ENCODE measurements around the gene NLGN2. TPM values are rescaled to one million over a fixed set of nuclear protein-coding genes. Genes with fewer than 3 reads are reported as not detected.
A peak's percentile ranks its signal among the peaks of the same experiment; 100 is the strongest.

NLGN2 gene
- total and polyA plus RNA-seq, 2 donors (not counting 1 experiment from before 2014, with no cell fraction given), result 0.52 to 3.4 TPM

GRCh38 chr17:7380321-7380720, 27.3 kb upstream of the NLGN2 start:
- H3K4me3 ChIP-seq (ENCODE audit: control extremely low read depth in 1 of 5, extremely low read depth in 1 of 5, insufficient read depth in 1 of 5, low read depth in 2 of 5, low read length in 4 of 5), result no peak overlapping the region
- peaks cover 2 to 19% (median 2%) of the 10 kb centered on the region in 3 donors for H3K9me3 ChIP-seq (ENCODE audit: control extremely low read depth in 1 of 3, control insufficient read depth in 2 of 3, insufficient read depth in 1 of 3, low read length in 2 of 3)
- Mint-ChIP-seq H3K4me3 (no peak overlapping the region), H3K27ac (no peak overlapping the region), H3K27me3 (peaks cover 41% of the 10 kb centered on the region), H3K9me3 (ENCODE audit: insufficient read depth) (no peaks in the 10 kb centered on the region), H3K4me1 (peaks cover 13% of the 10 kb centered on the region)
- no peak overlapping the region for H3K27ac ChIP-seq (ENCODE audit: low read length in 2 of 2)
- H3K9ac ChIP-seq (ENCODE audit: low read length), result no peak overlapping the region
- DNase-seq (no peak), ATAC-seq (ENCODE audit: low read depth) (no peak)
- no peaks in the 10 kb centered on the region for H3K79me2 ChIP-seq (ENCODE audit: control insufficient read depth, insufficient read depth, low read length)
- no peaks in the 10 kb centered on the region for H3K36me3 ChIP-seq (replicated peaks in 1 of 2; ENCODE audit: control extremely low read depth in 1 of 2, control insufficient read depth in 1 of 2, extremely low read depth in 1 of 2, insufficient read depth in 2 of 2, low read length in 1 of 2)
- POLR2A ChIA-PET, result interaction anchor here (0.9 to 1.1 kb wide), 2 partner anchors 24 to 30 kb away, joined by 3 to 4 read pairs; partner anchors contain the start of gene TMEM256
- H3K4me1 ChIP-seq (ENCODE audit: control insufficient read depth in 2 of 2, insufficient read depth in 2 of 2, low read length in 2 of 2), result peaks cover 19% of the 10 kb centered on the region in 2 donors
- H3K4me2 ChIP-seq (replicated peaks; ENCODE audit: low read depth, low read length, poor library complexity, severe bottlenecking), result no peak overlapping the region
- no peak for TF ChIP-seq EZH2 (IDR thresholded peaks at IDR 0.05; ENCODE audit: borderline replicate concordance, insufficient read depth, low read depth, low read length, poor library complexity, severe bottlenecking)
- no peak for TF ChIP-seq CTCF (IDR thresholded peaks at IDR 0.05)
- no peaks in the 10 kb centered on the region for H4K20me1 ChIP-seq (ENCODE audit: control insufficient read depth, insufficient read depth, low read length, poor library complexity, severe bottlenecking)
- 72% methylated on average over 7 of the region's 7 CpGs for whole genome bisulfite sequencing (ENCODE audit: insufficient coverage)
- no peak overlapping the region for H2AFZ ChIP-seq (ENCODE audit: insufficient read depth, low read depth, low read length, poor library complexity, severe bottlenecking)
- H3K27me3 ChIP-seq (replicated peaks in 1 of 4; ENCODE audit: control extremely low read depth in 1 of 4, control insufficient read depth in 3 of 4, insufficient read depth in 4 of 4, low read length in 3 of 4), result peaks cover 0 to 43% (median 14%) of the 10 kb centered on the region in 4 experiments
- intact Hi-C loops (cut with micrococcal nuclease), result no loop called here
- CTCF ChIA-PET, result no interaction called here

DNA sequence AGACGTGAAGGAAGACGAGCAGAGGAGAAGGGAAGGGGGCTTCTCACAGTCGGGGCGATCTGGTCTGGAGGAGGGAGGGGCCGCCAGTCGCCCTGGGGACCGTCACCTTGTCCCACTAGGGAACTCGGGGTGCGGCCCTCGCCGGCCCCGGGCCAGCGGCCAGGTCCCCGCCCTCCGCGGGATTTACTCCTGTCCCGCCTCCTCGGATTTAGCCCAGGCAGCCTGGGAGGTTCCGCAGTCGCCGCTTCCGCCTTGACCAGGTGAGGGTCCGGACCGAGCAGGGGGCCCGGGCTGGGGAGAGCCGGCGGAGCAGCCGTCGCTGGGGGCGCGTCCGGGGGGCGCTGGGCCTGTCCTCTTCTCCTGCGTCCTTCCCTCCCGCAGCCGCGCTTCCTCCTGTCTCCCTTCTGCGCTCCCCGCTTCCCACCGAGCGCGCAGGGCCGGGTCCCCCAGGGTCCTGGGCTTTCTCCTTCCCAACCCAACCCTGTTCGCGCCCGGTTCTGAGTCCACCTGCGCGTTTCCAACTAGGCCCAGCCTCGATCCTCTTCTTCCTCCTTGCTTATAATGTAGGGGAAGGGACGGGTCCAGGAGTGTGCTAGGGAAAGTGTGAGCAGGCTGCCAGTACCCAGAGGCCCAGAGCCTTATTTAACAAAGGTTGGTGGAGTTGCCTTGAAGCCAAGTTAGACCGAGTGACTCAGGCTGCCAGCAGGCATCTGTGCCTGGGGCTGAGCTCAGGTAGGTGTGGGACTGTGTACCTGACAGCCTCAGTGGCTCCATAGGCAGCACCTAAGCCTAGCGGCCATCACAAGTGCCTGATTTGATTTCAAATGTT, 26.6 kb upstream of the NLGN2 start, which contains the start of gene TNK1:
TSS of gene TNK1 (plus strand) at position 235 of the 829 bp plus-strand sequence. CDS start 1,838 bp downstream, outside the sequence.
- no peaks in the 10 kb centered on the region for H3K36me3 ChIP-seq (replicated peaks in 1 of 2; ENCODE audit: control extremely low read depth in 1 of 2, control insufficient read depth in 1 of 2, extremely low read depth in 1 of 2, insufficient read depth in 2 of 2, low read length in 1 of 2)
- POLR2A ChIA-PET, result interaction anchor here (0.9 to 1.1 kb wide), 2 partner anchors 23 to 31 kb away, joined by 3 to 4 read pairs; partner anchors contain the start of gene TMEM256
- H3K27ac Mint-ChIP-seq, result no peak within 1 kb of the TSS
- H2AFZ ChIP-seq (ENCODE audit: insufficient read depth, low read depth, low read length, poor library complexity, severe bottlenecking), result no peak within 1 kb of the TSS
- H3K9ac ChIP-seq (ENCODE audit: low read length), result no peak within 1 kb of the TSS
- H3K4me2 ChIP-seq (replicated peaks; ENCODE audit: low read depth, low read length, poor library complexity, severe bottlenecking), result peak within 1 kb of the TSS; percentile 14
- no peak within 1 kb of the TSS for H3K4me3 ChIP-seq (ENCODE audit: control extremely low read depth in 1 of 5, extremely low read depth in 1 of 5, insufficient read depth in 1 of 5, low read depth in 2 of 5, low read length in 4 of 5)
- TF ChIP-seq CTCF (IDR thresholded peaks at IDR 0.05) (no peak), EZH2 (IDR thresholded peaks at IDR 0.05; ENCODE audit: borderline replicate concordance, insufficient read depth, low read depth, low read length, poor library complexity, severe bottlenecking) (peak; percentile 34)
- ATAC-seq (ENCODE audit: low read depth) (no peak), DNase-seq (peak; percentile 30)
- peaks cover 19% of the 10 kb centered on the region in 2 donors for H3K4me1 ChIP-seq (ENCODE audit: control insufficient read depth in 2 of 2, insufficient read depth in 2 of 2, low read length in 2 of 2)
- no peaks in the 10 kb centered on the region for H3K79me2 ChIP-seq (ENCODE audit: control insufficient read depth, insufficient read depth, low read length)
- H3K27me3 Mint-ChIP-seq, result peaks cover 41% of the 10 kb centered on the region
- WGBS (ENCODE audit: insufficient coverage), result 9% methylated on average over 50 of the region's 52 CpGs
- peaks cover 2 to 19% (median 2%) of the 10 kb centered on the region in 3 donors for H3K9me3 ChIP-seq (ENCODE audit: control extremely low read depth in 1 of 3, control insufficient read depth in 2 of 3, insufficient read depth in 1 of 3, low read length in 2 of 3)
- peaks cover 14% of the 10 kb centered on the region for H3K4me1 Mint-ChIP-seq
- no peaks in the 10 kb centered on the region for H4K20me1 ChIP-seq (ENCODE audit: control insufficient read depth, insufficient read depth, low read length, poor library complexity, severe bottlenecking)
- H3K27ac ChIP-seq (ENCODE audit: low read length in 2 of 2), result no peak within 1 kb of the TSS
- H3K27me3 ChIP-seq (replicated peaks in 1 of 4; ENCODE audit: control extremely low read depth in 1 of 4, control insufficient read depth in 3 of 4, insufficient read depth in 4 of 4, low read length in 3 of 4), result peaks cover 0 to 43% (median 14%) of the 10 kb centered on the region in 4 experiments
- no peak within 1 kb of the TSS for H3K4me3 Mint-ChIP-seq
- intact Hi-C loops (cut with micrococcal nuclease), result no loop called here
- CTCF ChIA-PET, result no interaction called here
- H3K9me3 Mint-ChIP-seq (ENCODE audit: insufficient read depth), result no peaks in the 10 kb centered on the region
